C4-2B (cell line): Measurements from ENCODE around the gene ZNF581.

Experiments
- H3K27ac ChIP-seq: fragments of 450-650 bp; 2 replicates; pipeline ENCODE4 v1.5.1; 2017
- CTCF ChIP-seq: fragments of 450-650 bp; conservative IDR thresholded peaks from 2 replicates; pipeline ENCODE4 v1.5.1; 2017; ENCODE audit warnings: mild to moderate bottlenecking
- ZFX ChIP-seq: fragments of 450-650 bp; IDR thresholded peaks from 2 replicates; pipeline ENCODE4 v1.6.1; 2017

Gene ZNF581

GRCh38 chr19:55611983-55612645 is 31.3 kb upstream of the ZNF581 start:
- H3K27ac ChIP-seq, result no peak overlapping the region
- TF ChIP-seq CTCF, result no peak
- TF ChIP-seq ZFX, result no peak

- H3K27ac ChIP-seq, result no peak overlapping the region
- no peak for TF ChIP-seq CTCF
- no peak for TF ChIP-seq ZFX
These were observed 30.1 kb upstream of the ZNF581 start for GRCh38 chr19:55613396-55613795.

GRCh38 chr19:55613930-55614710 is 29.3 kb upstream of the ZNF581 start:
- TF ChIP-seq CTCF (no peak), ZFX (no peak)

GRCh38 chr19:55614711-55615542 is 28.5 kb upstream of the ZNF581 start:
- TF ChIP-seq CTCF, result no peak
- no peak for TF ChIP-seq ZFX
- no peak overlapping the region for H3K27ac ChIP-seq

More at GRCh38 chr19:55613930-55614710, 29.3 kb upstream of the ZNF581 start:
- H3K27ac ChIP-seq, result no peak overlapping the region

GRCh38 chr19:55615543-55616394 is 27.7 kb upstream of the ZNF581 start:
- no peak overlapping the region for H3K27ac ChIP-seq
- TF ChIP-seq ZFX (no peak), CTCF (no peak)

GRCh38 chr19:55616395-55616875 is 27.0 kb upstream of the ZNF581 start:
- no peak for TF ChIP-seq ZFX
- no peak for TF ChIP-seq CTCF
- no peak overlapping the region for H3K27ac ChIP-seq
